Measurements from ENCODE around the gene DFFA.
A peak's percentile ranks its signal among the peaks of the same experiment; 100 is the strongest.

The DFFA gene

DNA sequence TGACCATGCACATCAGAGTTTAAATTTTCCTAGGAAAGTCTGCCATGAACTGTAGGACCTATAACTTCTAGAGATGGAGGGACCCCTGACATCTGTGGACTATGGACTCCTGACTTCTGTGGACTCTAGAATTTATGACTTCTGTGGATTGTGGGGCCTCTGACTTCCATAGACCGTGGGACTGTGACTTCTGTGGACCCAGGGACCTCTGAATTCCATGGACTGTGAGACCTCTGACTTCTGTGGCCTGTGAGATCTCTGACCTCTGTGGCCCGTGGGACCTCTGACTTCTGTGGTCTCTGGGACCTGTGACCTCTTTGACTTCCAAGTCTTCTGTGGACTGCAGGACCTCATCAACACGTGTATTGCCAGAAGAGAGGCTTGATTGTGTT, 39.2 kb upstream of the DFFA start:
- Histone ChIP-seq H3K4me1 (peaks cover 18% of the 10 kb centered on the region), H3K9me3 (no peaks in the 10 kb centered on the region), H3K27me3 (no peaks in the 10 kb centered on the region), H3K36me3 (no peaks in the 10 kb centered on the region), H3K4me3 (ENCODE audit: low read depth, low read length) (no peak overlapping the region)
- DNase-seq = no peak
- TF ChIP-seq, protein P1, sequence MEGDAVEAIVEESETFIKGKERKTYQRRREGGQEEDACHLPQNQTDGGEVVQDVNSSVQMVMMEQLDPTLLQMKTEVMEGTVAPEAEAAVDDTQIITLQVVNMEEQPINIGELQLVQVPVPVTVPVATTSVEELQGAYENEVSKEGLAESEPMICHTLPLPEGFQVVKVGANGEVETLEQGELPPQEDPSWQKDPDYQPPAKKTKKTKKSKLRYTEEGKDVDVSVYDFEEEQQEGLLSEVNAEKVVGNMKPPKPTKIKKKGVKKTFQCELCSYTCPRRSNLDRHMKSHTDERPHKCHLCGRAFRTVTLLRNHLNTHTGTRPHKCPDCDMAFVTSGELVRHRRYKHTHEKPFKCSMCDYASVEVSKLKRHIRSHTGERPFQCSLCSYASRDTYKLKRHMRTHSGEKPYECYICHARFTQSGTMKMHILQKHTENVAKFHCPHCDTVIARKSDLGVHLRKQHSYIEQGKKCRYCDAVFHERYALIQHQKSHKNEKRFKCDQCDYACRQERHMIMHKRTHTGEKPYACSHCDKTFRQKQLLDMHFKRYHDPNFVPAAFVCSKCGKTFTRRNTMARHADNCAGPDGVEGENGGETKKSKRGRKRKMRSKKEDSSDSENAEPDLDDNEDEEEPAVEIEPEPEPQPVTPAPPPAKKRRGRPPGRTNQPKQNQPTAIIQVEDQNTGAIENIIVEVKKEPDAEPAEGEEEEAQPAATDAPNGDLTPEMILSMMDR (IDR thresholded peaks at IDR 0.05; ENCODE audit: low read depth, low read length) = no peak

DNA sequence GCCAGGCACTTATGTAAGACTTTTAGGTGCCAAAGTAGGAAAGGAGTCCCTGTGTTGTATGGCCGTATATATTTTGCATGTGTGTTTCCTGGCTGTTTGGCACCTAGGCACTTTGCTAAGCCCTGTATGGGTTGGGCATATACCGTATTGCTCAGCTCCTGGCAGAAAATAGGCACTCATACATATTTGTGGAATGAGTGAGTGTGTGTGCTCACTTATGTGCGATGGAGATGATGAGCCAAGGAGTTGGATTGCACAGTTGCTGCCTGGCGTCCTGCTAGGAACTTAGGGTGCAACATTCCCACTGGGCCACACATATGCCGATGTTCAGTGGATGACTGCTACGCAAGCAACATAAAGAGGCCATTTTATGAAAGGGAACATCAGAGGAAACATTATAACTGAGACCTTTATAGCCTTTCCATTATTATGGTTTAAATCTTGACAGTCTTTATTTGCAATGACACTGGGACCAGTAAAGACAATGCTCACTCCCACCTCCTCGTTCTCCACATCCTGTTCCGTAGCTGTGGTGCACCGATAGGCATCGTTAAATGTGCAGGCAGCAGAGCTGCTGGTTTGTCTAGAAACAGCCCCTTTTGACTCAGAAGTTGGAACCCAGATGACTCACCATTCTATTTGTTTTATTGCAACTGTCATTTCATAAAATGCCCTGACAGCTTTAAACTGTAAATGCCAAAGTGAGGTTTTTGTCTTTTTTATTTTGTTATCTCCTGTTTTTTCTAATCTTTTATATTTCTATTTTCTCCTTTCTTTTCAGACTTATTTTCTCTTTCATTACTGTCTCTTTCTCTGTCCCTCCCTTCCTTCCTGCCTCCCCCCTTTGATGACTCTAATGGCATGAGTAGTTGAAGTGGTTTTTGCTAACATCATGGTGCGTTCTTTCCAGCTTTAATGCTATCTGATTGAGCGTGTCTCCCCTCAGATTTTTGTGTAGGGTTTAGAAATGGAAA, 38.5 kb upstream of the DFFA start:
- Histone ChIP-seq H3K4me3 (ENCODE audit: low read depth, low read length) (peak overlapping the region; percentile 11), H3K27me3 (no peaks in the 10 kb centered on the region), H3K4me1 (peaks cover 14% of the 10 kb centered on the region), H3K36me3 (no peaks in the 10 kb centered on the region), H3K9me3 (no peaks in the 10 kb centered on the region)
- peak; percentile 24 for DNase-seq
- TF ChIP-seq, protein P1 (IDR thresholded peaks at IDR 0.05; ENCODE audit: low read depth, low read length) = no peak

DNA sequence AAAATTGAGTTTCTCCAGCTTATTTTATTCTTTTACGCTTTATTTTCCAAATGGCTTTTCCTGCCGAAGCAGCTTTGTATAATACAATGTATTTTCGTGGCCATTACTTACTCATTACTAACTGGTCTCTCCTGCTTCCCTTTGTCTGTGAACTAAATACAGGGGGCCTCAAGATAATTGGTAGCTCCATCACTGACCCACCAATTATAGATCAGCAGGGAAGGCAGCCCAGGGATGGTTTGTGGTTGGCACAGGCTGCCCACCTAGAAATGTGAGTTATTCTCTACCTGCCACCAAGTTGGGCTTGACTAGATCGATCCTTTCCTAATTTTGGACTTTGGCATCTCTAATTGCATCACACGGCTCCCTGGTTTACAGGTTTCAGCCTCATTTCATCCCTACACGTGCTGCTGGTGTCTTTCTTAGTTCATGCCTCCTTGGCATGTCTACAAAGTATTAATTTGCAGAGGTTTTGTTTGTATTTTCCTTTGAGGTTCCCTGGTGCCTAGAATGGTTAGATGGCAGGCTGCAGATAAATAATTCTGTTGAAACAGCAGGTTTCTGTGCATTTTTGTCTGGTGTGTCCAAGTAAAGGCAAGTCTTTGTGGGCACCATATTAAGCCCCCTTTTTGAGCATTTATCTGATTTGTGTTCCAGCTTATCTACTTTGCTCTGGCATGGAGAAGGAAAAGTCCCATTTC, 37.6 kb upstream of the DFFA start:
- H3K4me1 ChIP-seq = peaks cover 12% of the 10 kb centered on the region
- TF ChIP-seq, protein P1 (IDR thresholded peaks at IDR 0.05; ENCODE audit: low read depth, low read length) = no peak
- no peaks in the 10 kb centered on the region for H3K36me3 ChIP-seq
- H3K27me3 ChIP-seq = no peaks in the 10 kb centered on the region
- no peaks in the 10 kb centered on the region for H3K9me3 ChIP-seq
- DNase-seq = no peak
- no peak overlapping the region for H3K4me3 ChIP-seq (ENCODE audit: low read depth, low read length)

DNA sequence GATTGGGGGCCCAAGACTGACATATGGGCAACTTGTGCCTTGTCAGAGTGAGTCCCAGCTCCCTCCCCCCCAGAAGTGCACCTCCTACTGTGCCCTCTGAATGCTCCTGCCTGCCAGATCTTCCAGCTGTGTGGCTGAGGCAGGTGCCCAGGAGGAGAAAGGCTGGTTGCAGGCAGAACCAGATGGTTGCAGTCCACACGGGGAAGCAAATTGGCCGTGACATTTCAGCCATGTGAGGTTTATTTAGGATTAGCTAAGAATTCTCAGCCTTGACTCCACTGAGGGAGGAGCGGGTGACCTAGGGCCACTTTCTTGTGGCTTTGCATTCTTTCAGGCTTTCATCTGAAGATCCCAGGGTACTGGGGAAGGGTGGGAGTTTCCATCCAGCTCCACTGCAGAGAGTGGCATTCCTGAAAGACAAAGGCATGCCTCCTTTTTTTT, 36.2 kb upstream of the DFFA start:
- Histone ChIP-seq H3K4me1 (peaks cover 12% of the 10 kb centered on the region), H3K27me3 (no peaks in the 10 kb centered on the region), H3K9me3 (no peaks in the 10 kb centered on the region), H3K4me3 (ENCODE audit: low read depth, low read length) (no peak overlapping the region), H3K36me3 (no peaks in the 10 kb centered on the region)
- TF ChIP-seq, protein P1 (IDR thresholded peaks at IDR 0.05; ENCODE audit: low read depth, low read length) = no peak
- DNase-seq = peak; percentile 33

DNA sequence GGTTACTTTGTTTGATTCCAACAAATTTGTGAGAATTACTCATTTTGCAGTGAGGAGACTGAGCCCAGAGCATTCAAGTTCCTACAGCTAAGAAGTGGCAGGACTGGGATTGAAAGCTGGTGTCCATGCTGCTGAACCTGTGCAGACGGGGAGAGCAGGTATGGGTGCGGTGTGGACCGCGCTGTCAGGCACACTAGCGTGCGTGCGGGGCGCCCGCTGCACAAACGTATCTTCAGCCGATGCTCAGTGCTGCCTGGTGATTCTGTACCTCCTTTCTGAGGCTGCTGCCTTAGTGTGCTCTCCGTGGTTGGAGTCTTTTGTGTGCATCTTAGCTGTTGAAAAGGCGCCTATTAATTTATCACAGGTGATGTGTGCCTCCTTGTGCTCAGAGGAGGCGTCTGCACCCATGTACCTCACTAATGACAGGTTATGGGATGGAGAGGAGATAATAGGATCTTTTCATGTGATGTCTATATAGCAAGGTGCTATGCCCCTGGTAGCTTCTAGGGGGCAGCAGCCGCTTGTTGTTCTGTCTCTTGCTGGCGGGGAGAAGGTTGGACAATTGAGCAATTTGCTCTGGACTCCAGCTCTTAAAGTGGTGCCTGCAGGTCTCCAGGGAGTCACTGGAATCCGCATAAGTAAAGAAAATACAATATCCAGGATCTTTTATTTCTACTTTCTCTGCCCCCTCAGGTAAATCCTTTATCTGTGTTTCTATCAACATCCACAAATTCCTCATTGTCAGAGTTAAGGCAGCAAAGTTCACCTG, 35.0 kb upstream of the DFFA start:
- H3K36me3 ChIP-seq = no peaks in the 10 kb centered on the region
- H3K27me3 ChIP-seq = no peaks in the 10 kb centered on the region
- no peak overlapping the region for H3K4me3 ChIP-seq (ENCODE audit: low read depth, low read length)
- H3K9me3 ChIP-seq = no peaks in the 10 kb centered on the region
- H3K4me1 ChIP-seq = peaks cover 12% of the 10 kb centered on the region
- DNase-seq = peak; percentile 67
- TF ChIP-seq, protein P1 (IDR thresholded peaks at IDR 0.05; ENCODE audit: low read depth, low read length) = peak; percentile 77

All from BE2C (cell line).